Activated naive CD4-positive, alpha-beta T cell treated with anti-CD3 and anti-CD28 coated beads for 36 hours (primary cell): ENCODE data around the gene FARS2. TPM values are rescaled to one million over a fixed set of nuclear protein-coding genes. Genes with fewer than 3 reads are reported as not detected.

Source experiments
- CTCF ChIA-PET: fragments of 350-600 bp; sonication (Branson Sonifier 250); formaldehyde crosslinking; loops from one replicate; lab custom pipeline; 2021; ENCODE audit warnings: antibody characterized with exemption; lab: Charles Lee
- DNase-seq: peaks from one replicate; pipeline ENCODE4 v3.0.0-alpha.2; 2020
- H3K27ac Mint-ChIP-seq: one replicate; pipeline ENCODE4 v1.8.0; 2021; ENCODE audit warnings: mild to moderate bottlenecking, mixed read lengths
- H3K27me3 Mint-ChIP-seq: one replicate; pipeline ENCODE4 v1.8.0; 2021; ENCODE audit warnings: low read depth, mixed read lengths
- H3K36me3 Mint-ChIP-seq: one replicate; pipeline ENCODE4 v1.8.0; 2021; ENCODE audit warnings: low read depth, mixed read lengths
- H3K4me1 Mint-ChIP-seq: one replicate; pipeline ENCODE4 v1.8.0; 2021; ENCODE audit warnings: low read depth, mixed read lengths
- H3K4me3 Mint-ChIP-seq: one replicate; pipeline ENCODE4 v1.8.0; 2021; ENCODE audit warnings: mild to moderate bottlenecking, moderate library complexity, mixed read lengths
- H3K9me3 Mint-ChIP-seq: one replicate; pipeline ENCODE4 v1.8.0; 2021; ENCODE audit warnings: mixed read lengths
- intact Hi-C: fragments of 100-400 bp; cut with micrococcal nuclease; formaldehyde crosslinking; loops from one replicate; pipeline ENCODE4 v1.15.1; 2023
- total RNA-seq, 2 experiments: library from RNA; stranded (reverse); gene quantifications; one replicate each; pipeline ENCODE4 v1.2.3, GENCODE V29; 2021

Gene FARS2
- total RNA-seq, 2 experiments from 2014 or later, result 15.4 to 15.8 TPM

DNA sequence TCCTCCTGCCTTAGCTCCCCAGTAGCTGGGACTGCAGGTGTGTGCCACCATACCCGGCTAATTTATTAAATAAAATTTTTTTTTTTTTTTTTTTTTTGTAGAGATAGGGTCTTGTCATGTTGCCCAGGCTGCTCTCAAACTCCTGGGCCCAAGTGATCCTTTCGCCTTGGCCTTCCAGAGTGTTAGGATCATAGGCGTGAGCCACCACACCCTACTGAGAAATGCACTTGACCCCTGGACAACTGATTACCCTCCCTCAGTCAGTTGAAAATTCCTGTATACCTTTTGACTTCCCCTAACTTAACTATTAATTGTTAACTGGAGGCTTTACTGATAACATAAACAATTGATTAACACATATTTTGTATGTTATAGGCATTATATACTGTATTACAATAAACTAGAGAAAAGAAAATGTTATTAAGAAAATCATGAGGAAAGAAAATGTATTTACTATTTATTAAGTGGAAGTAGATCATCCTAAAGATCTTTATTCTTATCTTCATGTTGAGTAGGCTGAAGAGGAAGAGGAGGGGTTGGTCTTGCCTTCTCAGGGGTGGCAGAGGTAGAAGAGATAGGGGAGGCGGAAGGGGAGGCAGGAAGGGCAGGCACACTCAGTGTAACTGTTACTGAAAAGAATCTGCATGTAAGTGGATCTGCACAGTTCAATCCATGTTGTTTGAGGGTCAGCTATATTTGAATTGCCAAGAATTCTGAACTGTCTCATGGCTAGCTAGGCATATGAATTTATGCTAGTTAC, 104.3 kb downstream of the FARS2 start:
- H3K27ac Mint-ChIP-seq, result no peak overlapping the region
- no peaks in the 10 kb centered on the region for H3K27me3 Mint-ChIP-seq
- intact Hi-C loops, result no loop called here
- H3K9me3 Mint-ChIP-seq, result no peaks in the 10 kb centered on the region
- H3K4me1 Mint-ChIP-seq, result peaks cover 4% of the 10 kb centered on the region
- no peak overlapping the region for H3K4me3 Mint-ChIP-seq
- DNase-seq, result no peak
- CTCF ChIA-PET, result no interaction called here
- H3K36me3 Mint-ChIP-seq, result peaks cover 10% of the 10 kb centered on the region

DNA sequence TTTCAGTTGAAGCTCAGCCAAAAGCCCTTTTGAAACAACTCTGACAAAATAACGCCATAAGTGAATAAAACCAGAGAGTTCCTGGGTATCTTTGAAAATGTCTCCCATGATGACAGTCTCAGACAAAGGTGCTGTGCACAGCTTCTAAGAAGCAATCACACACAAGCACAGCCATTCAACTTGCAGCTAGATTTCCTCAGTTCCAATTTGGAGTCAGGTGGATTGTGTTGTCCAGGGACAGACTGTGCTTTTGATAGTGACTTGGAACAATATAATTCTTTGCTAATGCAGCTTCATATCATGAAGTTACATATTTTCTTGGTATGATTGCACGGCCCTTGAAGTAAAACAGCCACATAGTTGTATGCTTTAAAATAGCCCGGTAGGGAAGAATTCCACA, 105.6 kb downstream of the FARS2 start:
- DNase-seq, result no peak
- Mint-ChIP-seq H3K27ac (no peak overlapping the region), H3K9me3 (no peaks in the 10 kb centered on the region), H3K4me3 (no peak overlapping the region), H3K36me3 (peaks cover 12% of the 10 kb centered on the region), H3K4me1 (no peaks in the 10 kb centered on the region), H3K27me3 (no peaks in the 10 kb centered on the region)
- CTCF ChIA-PET, result no interaction called here
- intact Hi-C loops, result no loop called here

DNA sequence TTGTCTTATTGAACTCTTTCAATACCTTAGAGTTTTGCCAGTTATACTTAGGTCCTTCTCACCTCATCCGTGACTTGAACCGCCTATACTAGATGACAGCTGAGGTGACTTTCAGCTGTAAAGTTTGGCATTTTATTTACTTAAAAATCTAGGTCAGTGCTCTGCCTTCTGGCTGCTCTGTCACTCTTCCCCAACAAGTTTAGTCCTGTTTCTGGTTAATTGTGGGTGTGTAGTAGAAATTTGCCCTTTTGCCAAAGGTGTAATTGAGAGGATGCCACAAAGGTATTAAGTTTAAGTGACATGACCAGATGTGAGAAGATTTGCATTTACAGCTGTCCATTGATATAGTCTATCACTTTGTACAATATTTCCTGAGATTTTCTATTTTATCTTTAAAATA, 106.2 kb downstream of the FARS2 start:
- H3K9me3 Mint-ChIP-seq, result no peaks in the 10 kb centered on the region
- H3K27me3 Mint-ChIP-seq, result no peaks in the 10 kb centered on the region
- H3K4me1 Mint-ChIP-seq, result no peaks in the 10 kb centered on the region
- intact Hi-C loops, result no loop called here
- CTCF ChIA-PET, result no interaction called here
- H3K36me3 Mint-ChIP-seq, result peaks cover 12% of the 10 kb centered on the region
- H3K27ac Mint-ChIP-seq, result no peak overlapping the region
- no peak overlapping the region for H3K4me3 Mint-ChIP-seq
- DNase-seq, result no peak

GRCh38 chr6:5373430-5373829, 112.1 kb downstream of the FARS2 start:
- H3K27me3 Mint-ChIP-seq, result no peaks in the 10 kb centered on the region
- H3K27ac Mint-ChIP-seq, result no peak overlapping the region
- DNase-seq, result no peak

DNA sequence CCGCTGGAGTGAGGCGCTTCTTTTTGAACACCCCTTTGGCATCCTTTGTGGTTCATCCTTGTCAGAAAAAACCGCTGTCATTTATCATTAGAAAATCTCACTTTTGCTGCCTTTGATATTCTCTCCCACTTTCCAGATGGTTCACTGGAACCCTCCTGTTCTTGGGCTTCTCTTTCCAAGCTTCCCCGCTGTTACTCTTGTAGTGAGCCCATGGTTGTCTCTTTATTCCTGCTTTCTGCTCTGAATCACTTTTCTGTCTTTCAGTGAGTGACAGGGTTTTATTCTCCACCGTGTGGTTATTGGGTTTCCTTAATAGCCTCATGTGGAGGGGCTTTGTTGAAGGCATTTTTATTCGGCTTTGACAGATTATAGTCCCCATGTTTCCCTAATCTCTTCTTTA, 117.0 kb downstream of the FARS2 start:
- no peak for DNase-seq
- H3K4me3 Mint-ChIP-seq, result no peak overlapping the region
- no peaks in the 10 kb centered on the region for H3K4me1 Mint-ChIP-seq
- H3K9me3 Mint-ChIP-seq, result no peaks in the 10 kb centered on the region
- CTCF ChIA-PET, result interaction anchor here (1.8 to 2.4 kb wide), 2 partner anchors 162 to 234 kb away, joined by 6 to 18 read pairs; no protein-coding TSS in a partner anchor
- intact Hi-C loops, result no loop called here
- H3K27me3 Mint-ChIP-seq, result no peaks in the 10 kb centered on the region
- no peaks in the 10 kb centered on the region for H3K36me3 Mint-ChIP-seq
- no peak overlapping the region for H3K27ac Mint-ChIP-seq

More at GRCh38 chr6:5373430-5373829, 112.1 kb downstream of the FARS2 start:
- Mint-ChIP-seq H3K4me3 (no peak overlapping the region), H3K36me3 (peaks cover 8% of the 10 kb centered on the region), H3K4me1 (no peaks in the 10 kb centered on the region), H3K9me3 (no peaks in the 10 kb centered on the region)
- CTCF ChIA-PET, result no interaction called here
- intact Hi-C loops, result no loop called here

DNA sequence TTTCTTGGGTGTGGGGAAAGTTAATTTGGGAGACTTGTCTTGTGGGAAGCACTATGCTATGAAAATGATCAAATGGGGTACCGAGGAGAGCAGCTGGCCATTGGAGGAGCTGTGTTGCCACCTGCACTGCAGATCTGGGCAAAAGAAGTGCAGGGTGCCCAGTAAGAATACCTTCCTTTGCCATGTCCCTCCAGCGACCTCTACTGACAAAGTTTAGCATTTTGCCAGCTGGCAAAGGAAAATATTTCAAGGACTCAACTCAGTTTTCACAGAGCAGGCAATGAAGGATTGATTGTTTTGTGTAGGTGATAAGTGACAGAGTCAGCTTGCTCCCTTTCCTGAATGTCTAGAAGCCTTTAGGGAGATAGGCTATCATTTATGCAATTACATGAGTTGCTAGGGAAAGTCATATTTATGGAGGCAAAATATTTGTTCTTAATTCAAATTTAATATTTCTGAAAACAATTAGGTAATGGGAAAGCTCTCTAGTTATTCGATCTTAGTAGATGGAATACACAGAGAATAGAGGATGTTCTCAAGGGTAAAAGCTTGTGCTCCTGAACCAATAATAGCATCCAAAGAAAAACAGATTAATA, 118.4 kb downstream of the FARS2 start:
- CTCF ChIA-PET, result interaction anchor here (0.6 to 2.4 kb wide), 6 partner anchors 8 to 236 kb away, joined by 3 to 18 read pairs (median 4); no protein-coding TSS in a partner anchor
- H3K27me3 Mint-ChIP-seq, result no peaks in the 10 kb centered on the region
- intact Hi-C loops, result loop anchor here (1.0 kb wide), 1 partner anchor 236 kb away; no protein-coding TSS in a partner anchor
- no peaks in the 10 kb centered on the region for H3K4me1 Mint-ChIP-seq
- peak; percentile 44 for DNase-seq
- H3K9me3 Mint-ChIP-seq, result no peaks in the 10 kb centered on the region
- no peaks in the 10 kb centered on the region for H3K36me3 Mint-ChIP-seq
- no peak overlapping the region for H3K4me3 Mint-ChIP-seq
- no peak overlapping the region for H3K27ac Mint-ChIP-seq

- no peaks in the 10 kb centered on the region for H3K9me3 Mint-ChIP-seq
- H3K27ac Mint-ChIP-seq, result no peak overlapping the region
- no peak overlapping the region for H3K4me3 Mint-ChIP-seq
- peaks cover 2% of the 10 kb centered on the region for H3K4me1 Mint-ChIP-seq
- no peak for DNase-seq
- no peaks in the 10 kb centered on the region for H3K36me3 Mint-ChIP-seq
- intact Hi-C loops, result no loop called here
- no peaks in the 10 kb centered on the region for H3K27me3 Mint-ChIP-seq
- CTCF ChIA-PET, result no interaction called here
These were observed 122.5 kb downstream of the FARS2 start for GRCh38 chr6:5383856-5384255.

GRCh38 chr6:5384276-5384675, 123.0 kb downstream of the FARS2 start:
- no peak overlapping the region for H3K4me3 Mint-ChIP-seq
- peaks cover 2% of the 10 kb centered on the region for H3K4me1 Mint-ChIP-seq
- CTCF ChIA-PET, result no interaction called here
- no peak overlapping the region for H3K27ac Mint-ChIP-seq
- no peaks in the 10 kb centered on the region for H3K27me3 Mint-ChIP-seq
- no peaks in the 10 kb centered on the region for H3K36me3 Mint-ChIP-seq
- intact Hi-C loops, result no loop called here
- H3K9me3 Mint-ChIP-seq, result no peaks in the 10 kb centered on the region
- no peak for DNase-seq

DNA sequence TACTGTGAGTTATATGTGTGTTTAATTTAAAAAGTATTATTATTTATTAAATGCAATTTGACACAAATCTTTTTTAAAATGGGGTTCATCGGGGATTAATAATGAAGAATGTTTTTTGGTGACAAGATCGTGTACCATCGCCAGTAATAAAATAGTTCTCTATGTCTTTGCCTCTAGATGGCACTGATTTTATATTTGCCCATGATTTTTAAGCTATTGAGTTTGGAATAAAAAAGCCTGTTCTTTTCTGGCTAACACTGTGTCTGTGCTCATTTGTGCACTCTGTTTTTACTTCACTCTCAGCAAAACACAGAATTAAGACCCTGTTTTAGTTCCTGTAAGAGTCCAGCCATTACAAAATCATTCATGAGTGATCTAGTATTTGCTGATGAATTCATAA, 127.0 kb downstream of the FARS2 start:
- Mint-ChIP-seq H3K27me3 (no peaks in the 10 kb centered on the region), H3K4me1 (peaks cover 2% of the 10 kb centered on the region), H3K9me3 (no peaks in the 10 kb centered on the region), H3K36me3 (no peaks in the 10 kb centered on the region), H3K27ac (no peak overlapping the region), H3K4me3 (no peak overlapping the region)
- CTCF ChIA-PET, result interaction anchor here (1.4 kb wide), 1 partner anchor 9 kb away, joined by 3 read pairs; no protein-coding TSS in a partner anchor
- no peak for DNase-seq
- intact Hi-C loops, result no loop called here

- intact Hi-C loops, result no loop called here
- H3K4me1 Mint-ChIP-seq, result peaks cover 2% of the 10 kb centered on the region
- CTCF ChIA-PET, result no interaction called here
- H3K27ac Mint-ChIP-seq, result no peak overlapping the region
- no peak for DNase-seq
- H3K27me3 Mint-ChIP-seq, result no peaks in the 10 kb centered on the region
- no peaks in the 10 kb centered on the region for H3K9me3 Mint-ChIP-seq
- H3K36me3 Mint-ChIP-seq, result no peaks in the 10 kb centered on the region
- H3K4me3 Mint-ChIP-seq, result no peak overlapping the region
These were observed 127.9 kb downstream of the FARS2 start for GRCh38 chr6:5389086-5389745.

DNA sequence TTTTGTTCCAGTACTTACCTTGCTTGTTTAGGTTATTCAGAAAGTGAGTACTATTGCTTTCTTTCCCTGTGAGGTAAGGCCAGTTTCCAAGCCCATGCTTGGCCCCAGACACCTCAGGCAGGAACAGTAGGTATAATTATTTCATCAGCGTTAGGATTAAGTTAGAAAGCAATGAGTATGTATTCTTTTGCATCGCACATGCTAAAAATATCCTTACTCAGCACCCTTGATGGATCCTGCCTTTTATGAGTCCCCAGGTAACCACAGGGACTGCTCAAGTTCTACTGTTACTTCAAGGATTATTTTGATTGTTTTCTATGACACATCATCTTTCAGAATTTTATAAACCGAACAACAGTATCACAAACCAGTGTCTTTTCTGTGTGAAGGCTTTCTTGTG, 128.9 kb downstream of the FARS2 start:
- intact Hi-C loops, result loop anchor here (10.0 kb wide), 1 partner anchor 85 kb away; no protein-coding TSS in a partner anchor

DNA sequence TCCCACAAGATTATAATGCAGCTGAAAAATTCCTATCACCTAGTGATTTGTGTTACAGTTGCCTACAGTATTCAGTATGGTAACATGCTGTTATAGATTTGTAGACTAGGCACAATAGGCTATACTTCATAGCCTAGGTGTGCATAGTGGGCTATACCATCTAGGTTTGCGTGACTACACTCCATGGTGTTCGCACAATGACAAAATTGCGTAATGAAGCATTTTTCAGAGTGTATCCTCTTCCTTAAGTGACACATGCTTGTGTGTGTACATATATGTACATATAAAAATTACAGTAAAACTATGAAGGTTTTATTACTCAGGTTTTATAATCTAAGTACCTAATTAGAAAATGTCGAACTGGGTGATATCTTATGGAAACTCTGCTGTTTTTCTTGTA, 133.0 kb downstream of the FARS2 start:
- intact Hi-C loops, result loop anchor here (10.0 kb wide), 1 partner anchor 89 kb away; no protein-coding TSS in a partner anchor
- no peak for DNase-seq
- H3K4me1 Mint-ChIP-seq, result peaks cover 7% of the 10 kb centered on the region

More for the DNA sequence above, 128.9 kb downstream of the FARS2 start:
- no peaks in the 10 kb centered on the region for H3K36me3 Mint-ChIP-seq
- no peaks in the 10 kb centered on the region for H3K9me3 Mint-ChIP-seq
- no peak for DNase-seq
- H3K4me3 Mint-ChIP-seq, result no peak overlapping the region
- peaks cover 2% of the 10 kb centered on the region for H3K4me1 Mint-ChIP-seq
- CTCF ChIA-PET, result interaction anchor here (1.2 kb wide), 1 partner anchor 247 kb away, joined by 5 read pairs; no protein-coding TSS in a partner anchor
- no peaks in the 10 kb centered on the region for H3K27me3 Mint-ChIP-seq
- H3K27ac Mint-ChIP-seq, result no peak overlapping the region

More for the DNA sequence above, 133.0 kb downstream of the FARS2 start:
- H3K36me3 Mint-ChIP-seq, result no peaks in the 10 kb centered on the region
- no peak overlapping the region for H3K4me3 Mint-ChIP-seq
- H3K27ac Mint-ChIP-seq, result no peak overlapping the region
- CTCF ChIA-PET, result interaction anchor here (0.6 kb wide), 1 partner anchor 755 kb away, joined by 4 read pairs; no protein-coding TSS in a partner anchor
- no peaks in the 10 kb centered on the region for H3K27me3 Mint-ChIP-seq
- H3K9me3 Mint-ChIP-seq, result no peaks in the 10 kb centered on the region
